Heart right ventricle (tissue), 16 donors: ENCODE data around the gene FOXQ1. TPM values are rescaled to one million over a fixed set of nuclear protein-coding genes. Genes with fewer than 3 reads are reported as not detected.

Source experiments
- ATAC-seq, 8 donors: fragments of 200-7000 bp; cut with Tn5 transposase; one replicate each; pipeline ENCODE4 v1.9.1; 2020; ENCODE audit warnings: mild to moderate bottlenecking in 8 of 8, moderate library complexity in 8 of 8, moderate number of reproducible peaks in 1 of 8
- DNase-seq, 2 donors: peaks; one replicate each; pipeline ENCODE4 v3.0.0-alpha.2; 2020
- H3K27ac ChIP-seq, 10 donors: fragments of 200-600 bp; sonication (generic) in 2 of 10; one replicate each; pipeline versions ENCODE4 v1.5.0 to v1.8.0; 2020 to 2022; ENCODE audit warnings: mild to moderate bottlenecking in 3 of 10
- H3K27me3 ChIP-seq, 7 donors: fragments of 200-600 bp; one replicate each; pipeline ENCODE4 v1.8.0; 2021 to 2022; ENCODE audit warnings: mild to moderate bottlenecking in 2 of 7
- H3K36me3 ChIP-seq, 9 donors: fragments of 200-600 bp; sonication (generic) in 1 of 9; one replicate each; pipeline versions ENCODE4 v1.5.0 to v1.8.0; 2020 to 2022; ENCODE audit warnings: mild to moderate bottlenecking in 2 of 9
- H3K4me1 ChIP-seq, 9 donors: fragments of 200-600 bp; sonication (generic) in 1 of 9; one replicate each; pipeline versions ENCODE4 v1.5.0 to v1.8.0; 2020 to 2022; ENCODE audit warnings: mild to moderate bottlenecking in 4 of 9
- H3K4me3 ChIP-seq, 10 donors: fragments of 200-600 bp; sonication (generic) in 2 of 10; one replicate each; pipeline versions ENCODE4 v1.5.0 to v1.8.0; 2020 to 2022; ENCODE audit warnings: mild to moderate bottlenecking in 7 of 10, moderate library complexity in 2 of 10
- H3K9me3 ChIP-seq, 11 donors: fragments of 200-600 bp in 10 of 11; sonication (generic) in 2 of 11; one replicate each; pipeline versions ENCODE4 v1.5.0 to v1.8.0; 2013 to 2022; ENCODE audit warnings: mild to moderate bottlenecking in 2 of 11, control low read depth in 1 of 11, moderate library complexity in 1 of 11
- CTCF ChIP-seq, 9 donors: fragments of 200-600 bp; sonication (generic) in 2 of 9; IDR thresholded peaks; one replicate each; pipeline versions ENCODE4 v1.5.0 to v1.8.0; 2021 to 2022; ENCODE audit warnings: antibody characterized with exemption in 9 of 9, mild to moderate bottlenecking in 5 of 9, moderate library complexity in 1 of 9
- WGBS, 2 donors: extraction: QIAGEN DNeasy Blood & Tissue Kit; methylation state at CpG; one replicate each; pipeline ENCODE4 v1.1.7; 2013; ENCODE audit warnings: inconsistent platforms in 1 of 2; 5-methylcytosine and 5-hydroxymethylcytosine counted together
- intact Hi-C, 10 donors: fragments of 100-400 bp; cut with DNase I; formaldehyde crosslinking; loops; one replicate each; pipeline versions ENCODE4 v1.11.1 to v1.14.2; 2022
- polyA plus RNA-seq, 2 donors: library from polyadenylated mRNA; stranded (reverse); fragments of 200-250 nt; gene quantifications; one replicate each; pipeline ENCODE4 v1.2.3, GENCODE V29; 2013
- total RNA-seq, 10 donors: library from RNA; stranded (reverse); fragmentation: NEBNext Ultra II Directional in 3 of 10; extraction: Animal tissue kit (Norgen Biotek cat#: 25700) in 3 of 10; gene quantifications; one replicate each; pipeline versions ENCODE4 v1.2.1 to v1.2.4, GENCODE V29; 2021 to 2023
- donor health status: Arrhythmogenic right ventricular cardiomyopathy.
- donor health status: ischemic (EF 13 %, LVEDD 7.1; RV severe dilation, severe dysfunction).
- donor health status: healthy with polysubstance abuse.
- donor health status: DM: no; HTN: yes; CAD: no.
- donor health status: DM: no; HTN: no; CAD: no.
- donor health status: ischemic (EF 25% LVEDD 6.9; RV normal size, moderate dysfunction).
- donor health status: ischemic (EF 25% LVEDD 5.7; RV mildly dilated, moderate dysfunction).
- donor health status: healthy.
- donor health status: DM: yes; HTN: yes; CAD: no.
- donor health status: Ischemic cardiomyopathy.
- donor health status: ischemic (EF 35%, LVEDD 5.7; RV mildly dilated, moderate dysfunction).
- donor health status: nonischemic (EF 11% LVEDD 7.7; RV severe dilation, severe dysfunction).
- donor health status: DM: yes; HTN: yes; CAD: no.
- donor health status: PGD.
- donor health status: ischemic (EF 29% LVEDD 5.4; RV normal size, mild dysfunction).
- donor health status: nonischemic (EF 23%, LVEDD 6.1; RV moderate dilation, normal function).

The FOXQ1 gene
- total and polyA plus RNA-seq, 12 donors, result not detected

- intact Hi-C loops, result no loop called here
- Histone ChIP-seq H3K4me3 (no peak overlapping the region), H3K27me3 (peaks cover 25 to 89% (median 74%) of the 10 kb centered on the region in 7 donors)
These were observed 2.0 kb downstream of the FOXQ1 start for GRCh38 chr6:1313767-1314503.

GRCh38 chr6:1314617-1315016 is 2.7 kb downstream of the FOXQ1 start:
- intact Hi-C loops, result no loop called here
- DNase-seq (no peak), ATAC-seq (no peak)
- Histone ChIP-seq H3K27ac (no peak overlapping the region), H3K36me3 (no peaks in the 10 kb centered on the region), H3K27me3 (peaks cover 25 to 82% (median 67%) of the 10 kb centered on the region in 7 donors), H3K4me1 (peaks cover 0 to 36% (median 27%) of the 10 kb centered on the region in 9 donors), H3K4me3 (no peak overlapping the region), H3K9me3 (no peaks in the 10 kb centered on the region)
- 28 to 30% methylated on average over 2 of the region's 2 CpGs for WGBS, 2 donors
- TF ChIP-seq CTCF (IDR thresholded peaks at IDR 0.05), result no peak

More at GRCh38 chr6:1313767-1314503, 2.0 kb downstream of the FOXQ1 start:
- 3 to 5% methylated on average over 44 to 45 of the region's 45 CpGs for WGBS, 2 donors
- no peak for ATAC-seq
- peak in 6 of 9 donors; percentile 26 to 38 (median 34) for TF ChIP-seq CTCF (IDR thresholded peaks at IDR 0.05)
- no peak for DNase-seq
- Histone ChIP-seq H3K36me3 (no peaks in the 10 kb centered on the region), H3K27ac (no peak overlapping the region), H3K9me3 (no peaks in the 10 kb centered on the region), H3K4me1 (peaks cover 0 to 36% (median 27%) of the 10 kb centered on the region in 9 donors)

- peaks cover 23 to 76% (median 61%) of the 10 kb centered on the region in 7 donors for H3K27me3 ChIP-seq
- H3K36me3 ChIP-seq, result no peaks in the 10 kb centered on the region
- H3K4me3 ChIP-seq, result no peak overlapping the region
- TF ChIP-seq CTCF (IDR thresholded peaks at IDR 0.05), result no peak
- intact Hi-C loops, result no loop called here
- peaks cover 0 to 36% (median 27%) of the 10 kb centered on the region in 9 donors for H3K4me1 ChIP-seq
- 38 to 43% methylated on average over 1 of the region's 1 CpG for WGBS, 2 donors
- ATAC-seq (no peak), DNase-seq (no peak)
- H3K27ac ChIP-seq, result no peak overlapping the region
- no peaks in the 10 kb centered on the region for H3K9me3 ChIP-seq
These were observed 3.3 kb downstream of the FOXQ1 start for GRCh38 chr6:1315201-1315559.

DNA sequence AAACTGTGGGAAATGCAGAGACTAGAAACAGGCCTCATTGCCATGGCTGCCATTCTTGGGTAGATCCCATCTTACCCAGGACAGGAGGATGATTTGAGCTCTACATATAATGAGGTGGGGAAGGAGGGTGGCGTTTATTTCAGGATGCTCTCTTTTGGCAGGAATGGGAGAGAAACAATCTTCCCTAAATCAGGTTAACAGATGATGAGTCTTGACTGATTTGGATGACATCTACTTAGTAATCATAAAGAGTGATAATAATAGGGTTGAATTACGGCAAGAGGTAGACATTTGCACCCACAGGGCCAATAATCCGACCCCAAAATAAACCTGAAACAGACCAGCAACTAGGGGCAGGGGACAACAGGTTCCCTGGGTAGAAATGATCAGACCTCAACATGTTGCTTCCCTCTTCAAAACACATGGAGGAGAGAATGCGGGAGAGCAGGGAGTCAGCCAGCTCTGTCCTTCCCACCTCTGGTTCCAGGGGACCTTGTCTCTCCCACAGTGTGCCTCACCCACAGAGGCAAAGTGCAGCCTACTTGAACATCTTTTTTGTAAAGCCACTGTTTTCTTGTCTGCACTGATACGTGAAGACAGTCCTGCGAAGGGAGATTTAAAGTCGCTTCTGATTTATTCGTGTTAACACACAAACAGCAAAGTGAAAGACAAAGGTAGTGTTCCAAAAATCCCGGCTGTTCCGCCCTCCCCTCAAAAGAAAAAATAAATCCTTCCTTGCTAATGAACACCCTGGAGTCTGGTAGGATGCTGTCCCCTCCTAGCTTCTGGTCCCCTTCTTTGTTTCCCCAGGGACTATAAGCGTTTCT is 3.9 kb downstream of the FOXQ1 start:
- H3K4me1 ChIP-seq, result peaks cover 0 to 33% (median 25%) of the 10 kb centered on the region in 9 donors
- TF ChIP-seq CTCF (IDR thresholded peaks at IDR 0.05), result no peak
- no peak overlapping the region for H3K27ac ChIP-seq
- H3K9me3 ChIP-seq, result no peaks in the 10 kb centered on the region
- H3K36me3 ChIP-seq, result no peaks in the 10 kb centered on the region
- no peak for DNase-seq
- 15 to 26% methylated on average over 11 of the region's 11 CpGs for WGBS, 2 donors
- peak overlapping the region in 9 of 10 donors; percentile 29 to 58 (median 52) for H3K4me3 ChIP-seq
- intact Hi-C loops, result no loop called here
- no peak for ATAC-seq
- peaks cover 19 to 70% (median 55%) of the 10 kb centered on the region in 7 donors for H3K27me3 ChIP-seq
